ENCODE data around the gene WNT8B. TPM values are rescaled to one million over a fixed set of nuclear protein-coding genes. Genes with fewer than 3 reads are reported as not detected.

The WNT8B gene
- total and polyA plus RNA-seq, 7 donors = 0.06 TPM; not detected in 6

DNA sequence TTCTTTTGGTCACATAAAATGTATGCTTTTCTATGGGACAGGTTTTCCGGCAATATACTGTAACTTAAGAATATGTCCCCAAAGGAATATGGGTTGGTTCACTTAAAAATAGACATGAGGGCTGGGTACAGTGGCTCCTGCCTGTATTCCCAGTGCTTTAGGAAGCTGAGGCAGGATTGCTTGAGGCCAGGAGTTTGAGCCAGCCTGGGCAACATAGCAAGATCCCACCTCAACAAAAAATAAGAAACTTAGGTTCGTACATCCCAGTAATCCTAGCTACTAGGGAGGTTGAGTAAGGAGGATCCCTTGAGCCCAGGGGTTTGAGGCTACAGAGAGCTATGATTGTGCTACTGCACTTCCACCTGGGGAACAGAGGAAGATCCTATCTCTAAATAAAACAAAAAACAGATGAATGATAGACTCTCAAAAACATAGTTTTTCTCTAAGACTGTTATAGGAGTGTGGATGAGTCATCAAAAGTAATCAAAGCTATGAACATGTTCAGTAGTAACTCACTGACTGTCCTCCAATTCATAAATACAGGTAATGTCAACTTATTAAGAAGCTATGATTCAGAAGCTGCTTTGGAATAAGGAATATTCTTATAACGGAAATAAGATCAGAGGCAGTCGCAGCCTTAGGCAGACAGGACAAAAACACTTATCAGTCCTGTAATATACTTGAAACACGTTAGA, 59.4 kb downstream of the WNT8B start:
- H3K27ac ChIP-seq = no peak overlapping the region
- no peaks in the 10 kb centered on the region for H3K9me3 ChIP-seq
- 88 to 94% methylated on average over 5 of the region's 5 CpGs for WGBS, 2 donors
- no peak for DNase-seq
- intact Hi-C loops (cut with DNase I) = no loop called here
- peaks cover 0 to 4% (median 0%) of the 10 kb centered on the region in 3 donors for H3K27me3 ChIP-seq
- peaks cover 0 to 17% (median 15%) of the 10 kb centered on the region in 4 donors for H3K4me1 ChIP-seq
- peaks cover 23 to 50% (median 38%) of the 10 kb centered on the region in 4 donors for H3K36me3 ChIP-seq
- TF ChIP-seq POLR2AphosphoS5 (IDR thresholded peaks at IDR 0.05) = no peak
- no peak for TF ChIP-seq EP300 (IDR thresholded peaks at IDR 0.05)
- TF ChIP-seq, protein P1, sequence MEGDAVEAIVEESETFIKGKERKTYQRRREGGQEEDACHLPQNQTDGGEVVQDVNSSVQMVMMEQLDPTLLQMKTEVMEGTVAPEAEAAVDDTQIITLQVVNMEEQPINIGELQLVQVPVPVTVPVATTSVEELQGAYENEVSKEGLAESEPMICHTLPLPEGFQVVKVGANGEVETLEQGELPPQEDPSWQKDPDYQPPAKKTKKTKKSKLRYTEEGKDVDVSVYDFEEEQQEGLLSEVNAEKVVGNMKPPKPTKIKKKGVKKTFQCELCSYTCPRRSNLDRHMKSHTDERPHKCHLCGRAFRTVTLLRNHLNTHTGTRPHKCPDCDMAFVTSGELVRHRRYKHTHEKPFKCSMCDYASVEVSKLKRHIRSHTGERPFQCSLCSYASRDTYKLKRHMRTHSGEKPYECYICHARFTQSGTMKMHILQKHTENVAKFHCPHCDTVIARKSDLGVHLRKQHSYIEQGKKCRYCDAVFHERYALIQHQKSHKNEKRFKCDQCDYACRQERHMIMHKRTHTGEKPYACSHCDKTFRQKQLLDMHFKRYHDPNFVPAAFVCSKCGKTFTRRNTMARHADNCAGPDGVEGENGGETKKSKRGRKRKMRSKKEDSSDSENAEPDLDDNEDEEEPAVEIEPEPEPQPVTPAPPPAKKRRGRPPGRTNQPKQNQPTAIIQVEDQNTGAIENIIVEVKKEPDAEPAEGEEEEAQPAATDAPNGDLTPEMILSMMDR (IDR thresholded peaks at IDR 0.05) = no peak
- no peak for TF ChIP-seq POLR2A (IDR thresholded peaks at IDR 0.05)
- H3K4me3 ChIP-seq = no peak overlapping the region

DNA sequence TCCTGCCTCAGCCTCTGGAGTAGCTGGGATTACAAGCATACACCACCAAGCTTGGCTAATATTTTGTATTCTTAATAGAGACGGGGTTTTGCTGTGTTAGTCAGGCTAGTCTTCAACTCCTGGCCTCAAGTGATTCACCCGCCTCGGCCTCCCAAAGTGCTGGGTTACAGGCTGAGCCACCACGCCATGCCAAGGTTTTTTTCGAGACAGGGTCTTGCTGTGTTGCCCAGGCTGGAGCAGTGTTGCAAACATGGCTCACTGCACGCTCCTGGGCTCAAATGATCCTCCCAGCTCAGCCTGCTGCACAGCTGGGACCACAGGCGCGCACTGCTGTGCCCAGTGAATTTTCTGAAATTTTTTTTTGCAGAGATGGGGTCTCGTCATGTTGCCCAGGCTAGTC, 60.1 kb downstream of the WNT8B start:
- Histone ChIP-seq H3K9me3 (no peaks in the 10 kb centered on the region), H3K27ac (no peak overlapping the region), H3K4me1 (peaks cover 0 to 24% (median 20%) of the 10 kb centered on the region in 4 donors), H3K36me3 (peaks cover 23 to 51% (median 38%) of the 10 kb centered on the region in 4 donors), H3K4me3 (no peak overlapping the region), H3K27me3 (peaks cover 0 to 4% (median 0%) of the 10 kb centered on the region in 3 donors)
- 95 to 98% methylated on average over 9 of the region's 9 CpGs for WGBS, 2 donors
- DNase-seq = no peak
- TF ChIP-seq EP300 (IDR thresholded peaks at IDR 0.05) = no peak
- TF ChIP-seq POLR2AphosphoS5 (IDR thresholded peaks at IDR 0.05) = no peak
- TF ChIP-seq POLR2A (IDR thresholded peaks at IDR 0.05) = no peak
- TF ChIP-seq, protein P1 (IDR thresholded peaks at IDR 0.05) = no peak
- intact Hi-C loops (cut with DNase I) = no loop called here

- Histone ChIP-seq H3K27ac (no peak overlapping the region), H3K4me3 (no peak overlapping the region), H3K36me3 (peaks cover 23 to 51% (median 38%) of the 10 kb centered on the region in 4 donors), H3K9me3 (no peaks in the 10 kb centered on the region), H3K4me1 (peaks cover 0 to 32% (median 23%) of the 10 kb centered on the region in 4 donors), H3K27me3 (peaks cover 0 to 3% (median 0%) of the 10 kb centered on the region in 3 donors)
- WGBS, 2 donors = 90 to 91% methylated on average over 6 of the region's 6 CpGs
- intact Hi-C loops (cut with DNase I) = no loop called here
- TF ChIP-seq POLR2A (IDR thresholded peaks at IDR 0.05) (no peak), POLR2AphosphoS5 (IDR thresholded peaks at IDR 0.05) (no peak), EP300 (IDR thresholded peaks at IDR 0.05) (no peak)
- TF ChIP-seq, protein P1 (IDR thresholded peaks at IDR 0.05) = no peak
- DNase-seq = no peak
Observed at GRCh38 chr10:100524206-100524605, 61.4 kb downstream of the WNT8B start.

- no peaks in the 10 kb centered on the region for H3K9me3 ChIP-seq
- WGBS, 2 donors = 87 to 88% methylated on average over 2 of the region's 2 CpGs
- intact Hi-C loops (cut with DNase I) = no loop called here
- no peak for TF ChIP-seq POLR2AphosphoS5 (IDR thresholded peaks at IDR 0.05)
- TF ChIP-seq, protein P1 (IDR thresholded peaks at IDR 0.05) = no peak
- TF ChIP-seq POLR2A (IDR thresholded peaks at IDR 0.05) = no peak
- TF ChIP-seq EP300 (IDR thresholded peaks at IDR 0.05) = no peak
- no peak overlapping the region for H3K27ac ChIP-seq
- DNase-seq = no peak
- H3K4me1 ChIP-seq = peaks cover 0 to 28% (median 19%) of the 10 kb centered on the region in 4 donors
- H3K27me3 ChIP-seq = no peaks in the 10 kb centered on the region
- H3K36me3 ChIP-seq = peaks cover 23 to 51% (median 38%) of the 10 kb centered on the region in 4 donors
- no peak overlapping the region for H3K4me3 ChIP-seq
Observed at GRCh38 chr10:100524638-100525037, 61.8 kb downstream of the WNT8B start.
